ENCODE data around the gene LRRC56. TPM values are rescaled to one million over a fixed set of nuclear protein-coding genes. Genes with fewer than 3 reads are reported as not detected.

The LRRC56 gene
- total and polyA plus RNA-seq, 4 donors = 0.08 to 0.46 (median 0.20) TPM

DNA sequence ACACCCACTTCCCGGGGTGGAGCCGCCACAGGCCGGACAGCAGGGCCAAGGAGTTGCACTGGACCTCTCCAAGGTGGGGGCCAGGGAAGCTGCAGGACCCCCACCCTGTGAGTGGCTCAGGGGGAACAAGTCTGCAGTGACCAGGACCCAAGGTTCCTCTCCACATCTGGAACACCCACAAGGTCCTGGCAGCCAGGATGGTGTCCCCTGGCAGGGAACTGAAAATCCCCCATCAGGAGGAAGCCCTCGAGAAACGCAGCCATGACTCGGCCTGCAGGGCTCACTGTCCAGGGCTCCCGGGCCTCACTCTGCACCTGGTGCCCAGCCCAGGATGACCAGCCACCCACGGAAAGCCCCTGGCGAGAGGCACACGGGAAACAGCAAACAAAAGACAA, 41.8 kb upstream of the LRRC56 start:
- H3K4me3 ChIP-seq (ENCODE audit: low read depth in 1 of 3, low read length in 3 of 3) = no peak overlapping the region
- H3K36me3 ChIP-seq (ENCODE audit: control insufficient read depth in 4 of 4, insufficient read depth in 3 of 4, low read depth in 1 of 4, low read length in 3 of 4) = peaks cover 24 to 78% (median 39%) of the 10 kb centered on the region in 4 donors
- 75% methylated on average over 10 of the region's 10 CpGs for WGBS

More for the DNA sequence above, 41.8 kb upstream of the LRRC56 start:
- H3K27ac ChIP-seq (ENCODE audit: low read depth in 1 of 2, low read length in 2 of 2) = no peak overlapping the region
- no peak for DNase-seq (ENCODE audit: low spot score)
- H3K9me3 ChIP-seq (ENCODE audit: control insufficient read depth in 4 of 4, low read length in 3 of 4) = no peaks in the 10 kb centered on the region
- TF ChIP-seq HNF4A (conservative IDR thresholded peaks at IDR 0.05) (no peak), YY1 (IDR thresholded peaks at IDR 0.05) (no peak), NR2F2 (IDR thresholded peaks at IDR 0.05) (no peak), JUND (IDR thresholded peaks at IDR 0.05) (no peak), FOXA2 (IDR thresholded peaks at IDR 0.05) (no peak), GABPA (IDR thresholded peaks at IDR 0.05 in 1 of 2, conservative IDR thresholded peaks at IDR 0.05 in 1 of 2) (no peak), RXRA (IDR thresholded peaks at IDR 0.05) (no peak), HNF4G (IDR thresholded peaks at IDR 0.05) (no peak), EGR1 (IDR thresholded peaks at IDR 0.05; ENCODE audit: low read depth in 2 of 2) (no peak), TAF1 (conservative IDR thresholded peaks at IDR 0.05) (no peak), FOXA1 (IDR thresholded peaks at IDR 0.05) (no peak), RAD21 (IDR thresholded peaks at IDR 0.05) (no peak)
- TF ChIP-seq, protein P1, sequence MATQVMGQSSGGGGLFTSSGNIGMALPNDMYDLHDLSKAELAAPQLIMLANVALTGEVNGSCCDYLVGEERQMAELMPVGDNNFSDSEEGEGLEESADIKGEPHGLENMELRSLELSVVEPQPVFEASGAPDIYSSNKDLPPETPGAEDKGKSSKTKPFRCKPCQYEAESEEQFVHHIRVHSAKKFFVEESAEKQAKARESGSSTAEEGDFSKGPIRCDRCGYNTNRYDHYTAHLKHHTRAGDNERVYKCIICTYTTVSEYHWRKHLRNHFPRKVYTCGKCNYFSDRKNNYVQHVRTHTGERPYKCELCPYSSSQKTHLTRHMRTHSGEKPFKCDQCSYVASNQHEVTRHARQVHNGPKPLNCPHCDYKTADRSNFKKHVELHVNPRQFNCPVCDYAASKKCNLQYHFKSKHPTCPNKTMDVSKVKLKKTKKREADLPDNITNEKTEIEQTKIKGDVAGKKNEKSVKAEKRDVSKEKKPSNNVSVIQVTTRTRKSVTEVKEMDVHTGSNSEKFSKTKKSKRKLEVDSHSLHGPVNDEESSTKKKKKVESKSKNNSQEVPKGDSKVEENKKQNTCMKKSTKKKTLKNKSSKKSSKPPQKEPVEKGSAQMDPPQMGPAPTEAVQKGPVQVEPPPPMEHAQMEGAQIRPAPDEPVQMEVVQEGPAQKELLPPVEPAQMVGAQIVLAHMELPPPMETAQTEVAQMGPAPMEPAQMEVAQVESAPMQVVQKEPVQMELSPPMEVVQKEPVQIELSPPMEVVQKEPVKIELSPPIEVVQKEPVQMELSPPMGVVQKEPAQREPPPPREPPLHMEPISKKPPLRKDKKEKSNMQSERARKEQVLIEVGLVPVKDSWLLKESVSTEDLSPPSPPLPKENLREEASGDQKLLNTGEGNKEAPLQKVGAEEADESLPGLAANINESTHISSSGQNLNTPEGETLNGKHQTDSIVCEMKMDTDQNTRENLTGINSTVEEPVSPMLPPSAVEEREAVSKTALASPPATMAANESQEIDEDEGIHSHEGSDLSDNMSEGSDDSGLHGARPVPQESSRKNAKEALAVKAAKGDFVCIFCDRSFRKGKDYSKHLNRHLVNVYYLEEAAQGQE (IDR thresholded peaks at IDR 0.05) = no peak
- TF ChIP-seq, protein P2, sequence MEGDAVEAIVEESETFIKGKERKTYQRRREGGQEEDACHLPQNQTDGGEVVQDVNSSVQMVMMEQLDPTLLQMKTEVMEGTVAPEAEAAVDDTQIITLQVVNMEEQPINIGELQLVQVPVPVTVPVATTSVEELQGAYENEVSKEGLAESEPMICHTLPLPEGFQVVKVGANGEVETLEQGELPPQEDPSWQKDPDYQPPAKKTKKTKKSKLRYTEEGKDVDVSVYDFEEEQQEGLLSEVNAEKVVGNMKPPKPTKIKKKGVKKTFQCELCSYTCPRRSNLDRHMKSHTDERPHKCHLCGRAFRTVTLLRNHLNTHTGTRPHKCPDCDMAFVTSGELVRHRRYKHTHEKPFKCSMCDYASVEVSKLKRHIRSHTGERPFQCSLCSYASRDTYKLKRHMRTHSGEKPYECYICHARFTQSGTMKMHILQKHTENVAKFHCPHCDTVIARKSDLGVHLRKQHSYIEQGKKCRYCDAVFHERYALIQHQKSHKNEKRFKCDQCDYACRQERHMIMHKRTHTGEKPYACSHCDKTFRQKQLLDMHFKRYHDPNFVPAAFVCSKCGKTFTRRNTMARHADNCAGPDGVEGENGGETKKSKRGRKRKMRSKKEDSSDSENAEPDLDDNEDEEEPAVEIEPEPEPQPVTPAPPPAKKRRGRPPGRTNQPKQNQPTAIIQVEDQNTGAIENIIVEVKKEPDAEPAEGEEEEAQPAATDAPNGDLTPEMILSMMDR (IDR thresholded peaks at IDR 0.05; ENCODE audit: low read depth, low read length, missing input control) = no peak
- TF ChIP-seq, protein P3, sequence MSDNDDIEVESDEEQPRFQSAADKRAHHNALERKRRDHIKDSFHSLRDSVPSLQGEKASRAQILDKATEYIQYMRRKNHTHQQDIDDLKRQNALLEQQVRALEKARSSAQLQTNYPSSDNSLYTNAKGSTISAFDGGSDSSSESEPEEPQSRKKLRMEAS (IDR thresholded peaks at IDR 0.05) = no peak
- TF ChIP-seq, protein P4, sequence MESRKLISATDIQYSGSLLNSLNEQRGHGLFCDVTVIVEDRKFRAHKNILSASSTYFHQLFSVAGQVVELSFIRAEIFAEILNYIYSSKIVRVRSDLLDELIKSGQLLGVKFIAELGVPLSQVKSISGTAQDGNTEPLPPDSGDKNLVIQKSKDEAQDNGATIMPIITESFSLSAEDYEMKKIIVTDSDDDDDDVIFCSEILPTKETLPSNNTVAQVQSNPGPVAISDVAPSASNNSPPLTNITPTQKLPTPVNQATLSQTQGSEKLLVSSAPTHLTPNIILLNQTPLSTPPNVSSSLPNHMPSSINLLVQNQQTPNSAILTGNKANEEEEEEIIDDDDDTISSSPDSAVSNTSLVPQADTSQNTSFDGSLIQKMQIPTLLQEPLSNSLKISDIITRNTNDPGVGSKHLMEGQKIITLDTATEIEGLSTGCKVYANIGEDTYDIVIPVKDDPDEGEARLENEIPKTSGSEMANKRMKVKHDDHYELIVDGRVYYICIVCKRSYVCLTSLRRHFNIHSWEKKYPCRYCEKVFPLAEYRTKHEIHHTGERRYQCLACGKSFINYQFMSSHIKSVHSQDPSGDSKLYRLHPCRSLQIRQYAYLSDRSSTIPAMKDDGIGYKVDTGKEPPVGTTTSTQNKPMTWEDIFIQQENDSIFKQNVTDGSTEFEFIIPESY (IDR thresholded peaks at IDR 0.05) = no peak
- TF ChIP-seq, protein P5, sequence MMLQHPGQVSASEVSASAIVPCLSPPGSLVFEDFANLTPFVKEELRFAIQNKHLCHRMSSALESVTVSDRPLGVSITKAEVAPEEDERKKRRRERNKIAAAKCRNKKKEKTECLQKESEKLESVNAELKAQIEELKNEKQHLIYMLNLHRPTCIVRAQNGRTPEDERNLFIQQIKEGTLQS (IDR thresholded peaks at IDR 0.05) = no peak
- H3K27me3 ChIP-seq (ENCODE audit: control insufficient read depth in 4 of 4, insufficient read depth in 4 of 4, low read length in 3 of 4) = no peaks in the 10 kb centered on the region
- H3K9ac ChIP-seq (ENCODE audit: low read depth in 1 of 2, low read length in 2 of 2) = no peak overlapping the region
- no peaks in the 10 kb centered on the region for H3K4me1 ChIP-seq (ENCODE audit: control insufficient read depth in 4 of 4, insufficient read depth in 4 of 4, low read length in 3 of 4)

Data from liver (tissue), 9 donors.